Tibial nerve (tissue), 3 donors: ENCODE measurements around the gene LSR.

Source experiments
- CTCF ChIP-seq, 5 experiments: fragments of 200-600 bp in 3 of 5; fragments of 450-650 bp in 2 of 5; sonication (generic) in 3 of 5; IDR thresholded peaks; one replicate each; pipeline ENCODE4 v1.5.1; 2016 to 2019; ENCODE audit warnings: antibody characterized with exemption in 5 of 5, mild to moderate bottlenecking in 3 of 5, moderate library complexity in 2 of 5
- POLR2A ChIP-seq, 2 donors: fragments of 450-650 bp; IDR thresholded peaks; one replicate each; pipeline ENCODE4 v1.6.1; 2017; ENCODE audit warnings: antibody characterized with exemption in 2 of 2, mild to moderate bottlenecking in 2 of 2, moderate library complexity in 2 of 2

- TF ChIP-seq CTCF (IDR thresholded peaks at IDR 0.05): no peak
- no peak for TF ChIP-seq POLR2A (IDR thresholded peaks at IDR 0.05)
Measured at GRCh38 chr19:35279985-35280821, 31.4 kb downstream of the LSR start.
